K562 (cell line): ENCODE data around the gene CIAO1. TPM values are rescaled to one million over a fixed set of nuclear protein-coding genes. Genes with fewer than 3 reads are reported as not detected.
"Not testable (repeated sequence)": the region's sequence is repeated elsewhere in the genome, so short reads cannot be mapped to it uniquely, and the experiment has no call there.

Experiments
- ATAC-seq: fragments of 200-7000 bp; cut with Tn5 transposase; 3 replicates; pipeline ENCODE4 v1.9.1; 2020; ENCODE audit warnings: moderate library complexity
- BruUV-seq: library from RNA; stranded (reverse); fragments of 400-500 nt; replicated peaks from 2 replicates; lab custom pipeline; 2021; lab: Mats Ljungman, UMichigan
- CTCF ChIA-PET: fragments of 300-600 bp; formaldehyde crosslinking; extraction: SDS; loops from one replicate; lab custom pipeline; 2021; ENCODE audit warnings: low intra/inter-chr PET ratio; lab: Yijun Ruan, JAX
- POLR2A ChIA-PET: fragments of 300-600, 350-650 bp; sonication (Branson Sonifier 250); formaldehyde crosslinking; extraction: SDS; loops from one replicate; lab custom pipeline; 2021; ENCODE audit warnings: antibody characterized with exemption, inconsistent platforms; lab: Yijun Ruan, JAX
- DNase-seq, 4 experiments: peaks; one replicate each; pipeline versions ENCODE4 v3.0.0 to v3.0.0-alpha.2; 2011 to 2018; ENCODE audit warnings: low spot score in 3 of 4, mixed read lengths in 3 of 4; ENCODE audit errors: extremely low read depth in 1 of 4
- FAIRE-seq: peaks from 2 replicates; lab custom pipeline; 2011; peaks lifted over from hg19 to GRCh38; lab: Jason Lieb, UNC
- H2AFZ ChIP-seq: 2 replicates; pipeline ENCODE4 v1.6.0; 2011; ENCODE audit warnings: low read depth, low read length, control low read depth, inconsistent platforms
- H3K27ac ChIP-seq: fragments of 200-600 bp; 3 replicates; pipeline ENCODE4 v1.8.0; 2011; ENCODE audit warnings: low read depth, mild to moderate bottlenecking, control low read depth, inconsistent platforms, low read length, moderate library complexity, mixed read lengths; ENCODE audit errors: extremely low read depth
- H3K27me3 ChIP-seq, 2 experiments: fragments of 300-600 bp in 1 of 2; 2 replicates in 1 of 2; 3 replicates in 1 of 2; pipeline versions ENCODE4 v1.6.0 to v1.8.0; 2011; ENCODE audit warnings: inconsistent platforms in 2 of 2, low read length in 2 of 2, mild to moderate bottlenecking in 1 of 2, mixed read lengths in 1 of 2, moderate library complexity in 1 of 2; ENCODE audit not compliant: control insufficient read depth in 2 of 2, insufficient read depth in 2 of 2
- H3K36me3 ChIP-seq: fragments of 300-600 bp; 3 replicates; pipeline ENCODE4 v1.8.0; 2011; ENCODE audit warnings: mild to moderate bottlenecking, low read length, inconsistent platforms; ENCODE audit not compliant: control insufficient read depth, insufficient read depth
- H3K4me1 ChIP-seq, 2 experiments: fragments of 200-600 bp in 1 of 2; replicated peaks in 1 of 2; 2 replicates in 1 of 2; 3 replicates in 1 of 2; pipeline versions ENCODE4 v1.5.1 to v1.8.0; 2011; ENCODE audit warnings: inconsistent platforms in 2 of 2, low read length in 2 of 2, mild to moderate bottlenecking in 1 of 2, mixed read lengths in 1 of 2, moderate library complexity in 1 of 2; ENCODE audit not compliant: control insufficient read depth in 2 of 2, insufficient read depth in 2 of 2
- H3K4me2 ChIP-seq: 2 replicates; pipeline ENCODE4 v1.6.1; 2011; ENCODE audit warnings: low read length, control low read depth, inconsistent platforms, mixed read lengths; ENCODE audit not compliant: insufficient read depth
- H3K4me3 ChIP-seq: fragments of 200-600 bp; sonication (generic), shearing (Covaris generic); 2 replicates; pipeline ENCODE4 v1.5.1; 2016; ENCODE audit warnings: control low read depth, inconsistent platforms
- H3K79me2 ChIP-seq: fragments of 200-600 bp; 3 replicates; pipeline ENCODE4 v1.8.0; 2011; ENCODE audit warnings: low read length, inconsistent platforms; ENCODE audit not compliant: control insufficient read depth, insufficient read depth
- H3K9ac ChIP-seq, 2 experiments: 2 replicates each; pipeline versions ENCODE4 v1.6.0 to v1.6.1; 2011; ENCODE audit warnings: low read depth in 2 of 2, low read length in 2 of 2, control low read depth in 1 of 2, inconsistent platforms in 1 of 2, mild to moderate bottlenecking in 1 of 2, mixed read lengths in 1 of 2; ENCODE audit not compliant: insufficient read depth in 1 of 2
- H3K9me1 ChIP-seq: one replicate; pipeline ENCODE4 v1.6.0; 2011; ENCODE audit warnings: inconsistent platforms, mild to moderate bottlenecking, low read length, moderate library complexity; ENCODE audit not compliant: control insufficient read depth, insufficient read depth
- H3K9me3 ChIP-seq: replicated peaks from 2 replicates; pipeline ENCODE4 v1.5.1; 2011; ENCODE audit warnings: low read depth, low read length, inconsistent platforms; ENCODE audit not compliant: control insufficient read depth, insufficient read depth
- H4K20me1 ChIP-seq: replicated peaks from 2 replicates; pipeline ENCODE4 v1.6.1; 2011; ENCODE audit warnings: low read length, inconsistent platforms, mixed read lengths; ENCODE audit not compliant: control insufficient read depth, insufficient read depth
- HEY1 ChIP-seq: fragments of 250-450 bp; sonication (Bioruptor Pico); IDR thresholded peaks from 2 replicates; pipeline ENCODE4 v1.5.0; 2020; ENCODE audit warnings: mild to moderate bottlenecking, moderate library complexity, borderline replicate concordance
- POLR3A ChIP-seq: IDR thresholded peaks from 2 replicates; pipeline ENCODE4 v1.6.1; 2011; ENCODE audit warnings: borderline replicate concordance, mild to moderate bottlenecking, moderate library complexity; ENCODE audit not compliant: insufficient read length, insufficient read depth; ENCODE audit errors: extremely low read depth
- RBM22 ChIP-seq: fragments of 200-400 bp; formaldehyde crosslinking; IDR thresholded peaks from 2 replicates; pipeline ENCODE4 v1.6.1; 2018; ENCODE audit warnings: low read length, low read depth; ENCODE audit not compliant: poor library complexity, severe bottlenecking
- SPI1 ChIP-seq: IDR thresholded peaks from 2 replicates; pipeline ENCODE4 v1.6.1; 2011; ENCODE audit warnings: low read depth, low read length, control low read depth, borderline replicate concordance
- SRSF7 ChIP-seq: fragments of 200-400 bp; formaldehyde crosslinking; optimal IDR thresholded peaks from 2 replicates; pipeline ENCODE3; 2017; ENCODE audit warnings: mild to moderate bottlenecking, low read depth, low read length
- TEAD4 ChIP-seq, 2 experiments: sonication (generic) in 1 of 2; formaldehyde crosslinking in 1 of 2; IDR thresholded peaks; 2 replicates each; pipeline versions ENCODE4 v1.6.1 to v1.8.0; 2012 to 2022; ENCODE audit warnings: borderline replicate concordance in 1 of 2, inconsistent platforms in 1 of 2, low read length in 1 of 2, mild to moderate bottlenecking in 1 of 2, missing genetic modification reagents in 1 of 2
- ZNF224 ChIP-seq: sonication (generic); formaldehyde crosslinking; IDR thresholded peaks from 2 replicates; pipeline ENCODE4 v1.8.0; 2022; ENCODE audit warnings: mild to moderate bottlenecking, missing genetic modification reagents
- ZNF263 ChIP-seq: sonication (generic); formaldehyde crosslinking; IDR thresholded peaks from 2 replicates; pipeline ENCODE4 v1.8.0; 2022; ENCODE audit warnings: mild to moderate bottlenecking, missing genetic modification reagents, borderline replicate concordance
- WGBS: fragments of 100-300 bp; shearing (Covaris generic); methylation state at CpG from one replicate; pipeline ENCODE4 v1.1.6; 2016; ENCODE audit warnings: low coverage, mixed read lengths; ENCODE audit not compliant: insufficient coverage; ENCODE audit errors: missing lambda C conversion rate; 5-methylcytosine and 5-hydroxymethylcytosine counted together
- in situ Hi-C: fragments of 300-500 bp; cut with MboI; formaldehyde crosslinking; loops from 4 replicates; pipeline ENCODE4 v1.15.0; 2018; ENCODE audit warnings: inconsistent platforms, mixed read lengths
- intact Hi-C: fragments of 100-400 bp; cut with micrococcal nuclease; formaldehyde crosslinking; loops from 2 replicates; pipeline ENCODE4 v1.14.2; 2022
- polyA plus RNA-seq, 8 experiments: library from polyadenylated mRNA; depleted of rRNA in 4 of 8; stranded (reverse) in 5 of 8; unstranded in 3 of 8; fragments of >200 nt; fragmentation: Nextera tagmentation in 2 of 8; fragmentation: Illumina TruSeq in 1 of 8; extraction: Ambion mirVana in 2 of 8; extraction: Trizol in 1 of 8; gene quantifications; 2 replicates each; pipeline versions ENCODE4 v1.2.1 to v1.2.3, GENCODE V29; 2011 to 2014; ENCODE audit warnings: inconsistent platforms in 1 of 8, missing spikeins in 1 of 8
- total RNA-seq, 7 experiments: library from RNA; depleted of rRNA in 6 of 7; stranded (reverse); fragments of >200 nt in 6 of 7; fragmentation: Illumina TruSeq in 2 of 7; extraction: Trizol in 2 of 7; gene quantifications; 2 replicates each; pipeline versions ENCODE4 v1.2.1 to v1.2.3, GENCODE V29; 2011 to 2021; ENCODE audit warnings: low replicate concordance in 1 of 7

Gene CIAO1
- total and polyA plus RNA-seq, 9 of the 15 experiments (the other 6 are each of a cell fraction or from before 2014, with no cell fraction given) = 11.4 to 156 (median 92.8) TPM

GRCh38 chr2:96257744-96258143 lies 8.3 kb upstream of the CIAO1 start:
- H3K4me2 ChIP-seq, in situ Hi-C loops, ATAC-seq, BruUV-seq, H2AFZ ChIP-seq, H3K27me3 ChIP-seq, FAIRE-seq, CTCF ChIA-PET, POLR2A ChIA-PET, H3K9me1 ChIP-seq, H3K4me3 ChIP-seq, DNase-seq, H4K20me1 ChIP-seq, H3K9me3 ChIP-seq, H3K27ac ChIP-seq, intact Hi-C loops: not testable (repeated sequence)
- peak; percentile 25; the same call in 1 of the 2 replicates for TF ChIP-seq SPI1
- H3K4me1 ChIP-seq = peaks cover 11 to 23% of the 10 kb centered on the region in 2 experiments; a peak in 4 of 5 replicates
- peak overlapping the region in 1 of 2 experiments; percentile 37; a peak in 1 of 4 replicates for H3K9ac ChIP-seq
- peaks cover 17% of the 10 kb centered on the region; the same call in 2 of the 3 replicates for H3K79me2 ChIP-seq
- WGBS = 83% methylated on average over 3 of the region's 3 CpGs
- peaks cover 66% of the 10 kb centered on the region; the same call in 2 of the 3 replicates for H3K36me3 ChIP-seq

- no TSS peak for BruUV-seq
- POLR2A ChIA-PET = interaction anchor here (0.8 to 1.9 kb wide), 3 partner anchors 12 to 48 kb away, joined by 3 to 12 read pairs (median 10); no protein-coding TSS in a partner anchor
- TF ChIP-seq SRSF7 (no peak), POLR3A (no peak), TEAD4 (IDR thresholded peaks at IDR 0.05; ENCODE audit: low read length) (no peak), TEAD4 (CRISPR knock-in tag; IDR thresholded peaks at IDR 0.05; ENCODE audit: borderline replicate concordance) (no peak), ZNF263 (no peak), ZNF224 (CRISPR knock-in tag) (no peak), RBM22 (no peak), HEY1 (no peak)
- intact Hi-C loops = no loop called here
- Histone ChIP-seq H2AFZ (no peak overlapping the region), H3K9me1 (peaks cover 4% of the 10 kb centered on the region), H3K27ac (no peak overlapping the region), H3K4me2 (no peak overlapping the region), H3K79me2 (peaks cover 17% of the 10 kb centered on the region; the same call in 2 of the 3 replicates), H4K20me1 (0 out of 2 replicates have a peak, but pooled peaks cover 3% of the 10 kb centered on the region), H3K9ac (peak overlapping the region in 1 of 2 experiments; percentile 37; a peak in 2 of 4 replicates), H3K27me3 (no peaks in the 10 kb centered on the region), H3K36me3 (peaks cover 61% of the 10 kb centered on the region; the same call in 2 of the 3 replicates), H3K4me3 (no peak overlapping the region), H3K4me1 (peaks cover 11 to 23% of the 10 kb centered on the region in 2 experiments; a peak in 4 of 5 replicates), H3K9me3 (no peaks in the 10 kb centered on the region)
- no peak for DNase-seq
- in situ Hi-C loops = no loop called here
- no peak for FAIRE-seq
- ATAC-seq = no peak
- 82% methylated on average over 7 of the region's 7 CpGs for WGBS
- CTCF ChIA-PET = no interaction called here
Observed at GRCh38 chr2:96258166-96259022, 7.6 kb upstream of the CIAO1 start.
